Mononuclear cell (primary cell): ENCODE results near the gene EYA2. TPM values are rescaled to one million over a fixed set of nuclear protein-coding genes. Genes with fewer than 3 reads are reported as not detected.

Experiments
- H3K27me3 ChIP-seq: 2 replicates; pipeline ENCODE4 v1.6.0; 2011; ENCODE audit warnings: low read length, control low read depth; ENCODE audit not compliant: insufficient read depth
- H3K4me1 ChIP-seq: 2 replicates; pipeline ENCODE4 v1.5.1; 2011; ENCODE audit warnings: mild to moderate bottlenecking, low read length, control low read depth; ENCODE audit not compliant: insufficient read depth
- H3K4me3 ChIP-seq: 2 replicates; pipeline ENCODE4 v1.5.1; 2011; ENCODE audit warnings: mild to moderate bottlenecking, low read length, moderate library complexity
- H3K9me3 ChIP-seq: 2 replicates; pipeline ENCODE4 v1.5.1; 2011; ENCODE audit warnings: low read depth, mild to moderate bottlenecking, control low read depth, low read length
- total RNA-seq: library from RNA; depleted of rRNA; stranded (reverse); fragments of >200 nt; gene quantifications from one replicate; pipeline ENCODE4 v1.2.3, GENCODE V29; 2012

The EYA2 gene
- total RNA-seq, 1 donor, result 0.10 TPM

GRCh38 chr20:47122560-47122959 is 227.9 kb downstream of the EYA2 start:
- Histone ChIP-seq H3K4me1 (peaks cover 26% of the 10 kb centered on the region), H3K4me3 (no peak overlapping the region), H3K9me3 (no peaks in the 10 kb centered on the region)

GRCh38 chr20:47124181-47124717 is 229.6 kb downstream of the EYA2 start:
- H3K27me3 ChIP-seq, result peaks cover 9% of the 10 kb centered on the region
- no peak overlapping the region for H3K4me3 ChIP-seq
- H3K9me3 ChIP-seq, result no peaks in the 10 kb centered on the region

More at GRCh38 chr20:47122560-47122959, 227.9 kb downstream of the EYA2 start:
- H3K27me3 ChIP-seq, result peaks cover 8% of the 10 kb centered on the region

GRCh38 chr20:47125508-47125757 is 230.8 kb downstream of the EYA2 start:
- Histone ChIP-seq H3K4me1 (peaks cover 16% of the 10 kb centered on the region), H3K27me3 (peaks cover 10% of the 10 kb centered on the region), H3K4me3 (no peak overlapping the region), H3K9me3 (no peaks in the 10 kb centered on the region)

More at GRCh38 chr20:47124181-47124717, 229.6 kb downstream of the EYA2 start:
- peaks cover 16% of the 10 kb centered on the region for H3K4me1 ChIP-seq

GRCh38 chr20:47125758-47126591 is 231.3 kb downstream of the EYA2 start:
- Histone ChIP-seq H3K4me1 (peaks cover 16% of the 10 kb centered on the region), H3K27me3 (peaks cover 10% of the 10 kb centered on the region), H3K9me3 (no peaks in the 10 kb centered on the region), H3K4me3 (no peak overlapping the region)

- H3K9me3 ChIP-seq, result no peaks in the 10 kb centered on the region
- peaks cover 16% of the 10 kb centered on the region for H3K4me1 ChIP-seq
- H3K27me3 ChIP-seq, result peaks cover 10% of the 10 kb centered on the region
- H3K4me3 ChIP-seq, result no peak overlapping the region
These were observed 232.1 kb downstream of the EYA2 start for GRCh38 chr20:47126709-47127108.

GRCh38 chr20:47127546-47127945 is 232.9 kb downstream of the EYA2 start:
- Histone ChIP-seq H3K9me3 (no peaks in the 10 kb centered on the region), H3K4me3 (no peak overlapping the region), H3K27me3 (peaks cover 10% of the 10 kb centered on the region), H3K4me1 (peaks cover 16% of the 10 kb centered on the region)

- Histone ChIP-seq H3K4me1 (peaks cover 16% of the 10 kb centered on the region), H3K27me3 (peaks cover 10% of the 10 kb centered on the region), H3K9me3 (no peaks in the 10 kb centered on the region), H3K4me3 (no peak overlapping the region)
These were observed 233.4 kb downstream of the EYA2 start for GRCh38 chr20:47127999-47128398.

GRCh38 chr20:47129306-47129705 is 234.7 kb downstream of the EYA2 start:
- Histone ChIP-seq H3K9me3 (no peaks in the 10 kb centered on the region), H3K4me1 (peaks cover 16% of the 10 kb centered on the region), H3K27me3 (peaks cover 10% of the 10 kb centered on the region), H3K4me3 (no peak overlapping the region)

- Histone ChIP-seq H3K27me3 (peaks cover 3% of the 10 kb centered on the region), H3K4me1 (peaks cover 7% of the 10 kb centered on the region), H3K4me3 (no peak overlapping the region), H3K9me3 (no peaks in the 10 kb centered on the region)
These were observed 239.3 kb downstream of the EYA2 start for GRCh38 chr20:47133809-47134456.

- H3K4me3 ChIP-seq, result no peak overlapping the region
- peaks cover 7% of the 10 kb centered on the region for H3K4me1 ChIP-seq
- H3K27me3 ChIP-seq, result no peaks in the 10 kb centered on the region
- H3K9me3 ChIP-seq, result no peaks in the 10 kb centered on the region
These were observed 242.1 kb downstream of the EYA2 start for GRCh38 chr20:47136782-47137181.

GRCh38 chr20:47137231-47137870 is 242.7 kb downstream of the EYA2 start:
- H3K4me1 ChIP-seq, result peaks cover 7% of the 10 kb centered on the region
- no peak overlapping the region for H3K4me3 ChIP-seq
- H3K27me3 ChIP-seq, result no peaks in the 10 kb centered on the region
- no peaks in the 10 kb centered on the region for H3K9me3 ChIP-seq

GRCh38 chr20:47139934-47140535 is 245.4 kb downstream of the EYA2 start:
- Histone ChIP-seq H3K4me3 (no peak overlapping the region), H3K27me3 (no peaks in the 10 kb centered on the region), H3K4me1 (peaks cover 22% of the 10 kb centered on the region), H3K9me3 (no peaks in the 10 kb centered on the region)

GRCh38 chr20:47141350-47141921 is 246.8 kb downstream of the EYA2 start:
- Histone ChIP-seq H3K9me3 (no peaks in the 10 kb centered on the region), H3K4me1 (peaks cover 22% of the 10 kb centered on the region), H3K4me3 (no peak overlapping the region), H3K27me3 (no peaks in the 10 kb centered on the region)

- Histone ChIP-seq H3K4me3 (no peak overlapping the region), H3K4me1 (peaks cover 26% of the 10 kb centered on the region), H3K9me3 (no peaks in the 10 kb centered on the region), H3K27me3 (no peaks in the 10 kb centered on the region)
These were observed 247.5 kb downstream of the EYA2 start for GRCh38 chr20:47141941-47142773.
